SU-DHL-6 (cell line): ENCODE measurements around the gene POU2F3.

Experiments
- CTCF ChIP-seq: fragments of 200-600 bp; sonication (generic); IDR thresholded peaks from one replicate; pipeline ENCODE4 v1.5.1; 2017; ENCODE audit warnings: antibody characterized with exemption, mild to moderate bottlenecking, low read length, moderate library complexity; ENCODE audit not compliant: insufficient read depth, poor library complexity, severe bottlenecking
- EZH2phosphoT487 ChIP-seq: fragments of 200-600 bp; sonication (generic), shearing (Covaris generic); conservative IDR thresholded peaks from 2 replicates; pipeline ENCODE4 v1.6.1; 2018; ENCODE audit warnings: mild to moderate bottlenecking, antibody characterized with exemption, low read length, moderate library complexity, mixed read lengths

- TF ChIP-seq CTCF (no peak), EZH2phosphoT487 (no peak)
Observed at GRCh38 chr11:120332822-120333716, 93.1 kb downstream of the POU2F3 start.
